Stimulated activated CD4-positive, alpha-beta T cell treated with anti-CD3 and anti-CD28 coated beads, Interleukin-1b, Interleukin-23, amount 100 ng/mL, for 48 hours (primary cell): ENCODE measurements around the gene ADAMTS2.
"Not testable (repeated sequence)": the region's sequence is repeated elsewhere in the genome, so short reads cannot be mapped to it uniquely, and the experiment has no call there.

ENCODE experiments used
- DNase-seq: peaks from one replicate; pipeline ENCODE4 v3.0.0-alpha.2; 2020

Gene ADAMTS2

GRCh38 chr5:179294131-179294780, 51.0 kb downstream of the ADAMTS2 start:
- no peak for DNase-seq

- no peak for DNase-seq
These were observed 52.3 kb downstream of the ADAMTS2 start for GRCh38 chr5:179292681-179293635.

- no peak for DNase-seq
These were observed 53.1 kb downstream of the ADAMTS2 start for GRCh38 chr5:179292202-179292601.

- no peak for DNase-seq
These were observed 54.4 kb downstream of the ADAMTS2 start for GRCh38 chr5:179290681-179291540.

GRCh38 chr5:179289756-179290385, 55.4 kb downstream of the ADAMTS2 start:
- no peak for DNase-seq

GRCh38 chr5:179288809-179289185, 56.5 kb downstream of the ADAMTS2 start:
- DNase-seq: no peak

- no peak for DNase-seq
These were observed 57.0 kb downstream of the ADAMTS2 start for GRCh38 chr5:179288101-179288808.

GRCh38 chr5:179287631-179288030, 57.6 kb downstream of the ADAMTS2 start:
- no peak for DNase-seq

GRCh38 chr5:179287071-179287470, 58.2 kb downstream of the ADAMTS2 start:
- DNase-seq: no peak

GRCh38 chr5:179285776-179286162, 59.5 kb downstream of the ADAMTS2 start:
- DNase-seq: not testable (repeated sequence)

- DNase-seq: no peak
These were observed 60.3 kb downstream of the ADAMTS2 start for GRCh38 chr5:179284751-179285631.

GRCh38 chr5:179283908-179284307, 61.4 kb downstream of the ADAMTS2 start:
- DNase-seq: not testable (repeated sequence)

GRCh38 chr5:179281694-179282093, 63.6 kb downstream of the ADAMTS2 start:
- DNase-seq: no peak

GRCh38 chr5:179280095-179280490, 65.2 kb downstream of the ADAMTS2 start:
- no peak for DNase-seq

- no peak for DNase-seq
These were observed 65.7 kb downstream of the ADAMTS2 start for GRCh38 chr5:179279347-179280094.

- DNase-seq: no peak
These were observed 66.7 kb downstream of the ADAMTS2 start for GRCh38 chr5:179278546-179278945.

GRCh38 chr5:179278119-179278518, 67.1 kb downstream of the ADAMTS2 start:
- DNase-seq: no peak

GRCh38 chr5:179276838-179277395, 68.3 kb downstream of the ADAMTS2 start:
- no peak for DNase-seq

- no peak for DNase-seq
These were observed 69.1 kb downstream of the ADAMTS2 start for GRCh38 chr5:179275941-179276837.
